ENCODE results near the gene FBXO36. TPM values are rescaled to one million over a fixed set of nuclear protein-coding genes. Genes with fewer than 3 reads are reported as not detected.

The FBXO36 gene
- total RNA-seq, 1 donor from 2014 or later: 3.6 TPM

DNA sequence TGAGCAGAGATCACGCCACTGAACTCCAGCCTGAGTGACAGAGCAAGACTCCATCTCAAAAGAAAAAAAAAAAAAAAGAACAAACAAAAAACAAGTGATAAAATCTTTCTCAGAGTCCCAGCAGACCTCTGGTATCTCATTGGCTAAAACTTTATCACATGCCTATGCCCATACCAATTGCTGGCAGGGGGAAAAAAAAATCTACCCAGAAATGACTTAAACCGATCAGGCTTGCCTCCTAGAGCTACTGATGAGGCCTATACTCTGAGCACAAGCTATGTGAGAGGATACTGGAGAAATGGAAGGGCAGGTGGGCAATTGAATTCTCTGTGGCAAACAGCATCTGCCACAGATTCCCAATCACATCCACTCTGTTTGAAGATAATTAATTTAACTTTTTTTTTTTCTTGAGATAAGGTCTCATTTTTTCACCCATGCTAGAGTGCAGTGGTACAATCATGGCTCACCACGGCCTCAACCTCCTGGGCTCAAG is 49.0 kb downstream of the FBXO36 start:
- Mint-ChIP-seq H3K27me3 (ENCODE audit: unreplicated experiment) (peaks cover 4% of the 10 kb centered on the region), H3K27ac (ENCODE audit: unreplicated experiment) (no peak overlapping the region), H3K9me3 (ENCODE audit: unreplicated experiment) (no peaks in the 10 kb centered on the region), H3K36me3 (ENCODE audit: low read depth, unreplicated experiment) (no peaks in the 10 kb centered on the region), H3K4me3 (ENCODE audit: unreplicated experiment) (no peak overlapping the region), H3K4me1 (ENCODE audit: unreplicated experiment) (peaks cover 3% of the 10 kb centered on the region)
- TF ChIP-seq, protein P1, sequence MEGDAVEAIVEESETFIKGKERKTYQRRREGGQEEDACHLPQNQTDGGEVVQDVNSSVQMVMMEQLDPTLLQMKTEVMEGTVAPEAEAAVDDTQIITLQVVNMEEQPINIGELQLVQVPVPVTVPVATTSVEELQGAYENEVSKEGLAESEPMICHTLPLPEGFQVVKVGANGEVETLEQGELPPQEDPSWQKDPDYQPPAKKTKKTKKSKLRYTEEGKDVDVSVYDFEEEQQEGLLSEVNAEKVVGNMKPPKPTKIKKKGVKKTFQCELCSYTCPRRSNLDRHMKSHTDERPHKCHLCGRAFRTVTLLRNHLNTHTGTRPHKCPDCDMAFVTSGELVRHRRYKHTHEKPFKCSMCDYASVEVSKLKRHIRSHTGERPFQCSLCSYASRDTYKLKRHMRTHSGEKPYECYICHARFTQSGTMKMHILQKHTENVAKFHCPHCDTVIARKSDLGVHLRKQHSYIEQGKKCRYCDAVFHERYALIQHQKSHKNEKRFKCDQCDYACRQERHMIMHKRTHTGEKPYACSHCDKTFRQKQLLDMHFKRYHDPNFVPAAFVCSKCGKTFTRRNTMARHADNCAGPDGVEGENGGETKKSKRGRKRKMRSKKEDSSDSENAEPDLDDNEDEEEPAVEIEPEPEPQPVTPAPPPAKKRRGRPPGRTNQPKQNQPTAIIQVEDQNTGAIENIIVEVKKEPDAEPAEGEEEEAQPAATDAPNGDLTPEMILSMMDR (IDR thresholded peaks at IDR 0.05; ENCODE audit: unreplicated experiment): no peak
- DNase-seq (ENCODE audit: low spot score): no peak

DNA sequence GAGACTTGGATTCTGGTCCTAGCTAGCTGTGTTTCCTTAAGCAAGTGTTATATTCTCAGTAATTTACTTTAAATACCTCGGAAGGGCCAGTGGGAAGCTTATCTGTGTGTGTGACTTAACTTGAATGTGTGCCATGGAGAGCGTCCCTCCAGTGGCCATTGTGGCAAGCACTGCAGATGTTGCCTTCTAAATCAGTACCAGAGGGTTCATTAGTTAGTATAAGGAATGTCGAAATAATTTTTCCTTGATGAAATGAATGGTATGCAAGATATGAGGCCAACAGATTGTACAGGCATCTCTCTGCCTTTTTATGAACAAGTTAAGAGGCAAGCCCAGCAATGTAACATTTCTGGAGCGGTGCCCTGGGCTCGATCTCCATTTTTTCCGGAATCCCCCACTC is 52.0 kb downstream of the FBXO36 start:
- TF ChIP-seq, protein P1 (IDR thresholded peaks at IDR 0.05; ENCODE audit: unreplicated experiment): no peak
- DNase-seq (ENCODE audit: low spot score): no peak
- H3K27ac Mint-ChIP-seq (ENCODE audit: unreplicated experiment): no peak overlapping the region
- no peaks in the 10 kb centered on the region for H3K9me3 Mint-ChIP-seq (ENCODE audit: unreplicated experiment)
- H3K27me3 Mint-ChIP-seq (ENCODE audit: unreplicated experiment): peaks cover 4% of the 10 kb centered on the region
- no peaks in the 10 kb centered on the region for H3K4me1 Mint-ChIP-seq (ENCODE audit: unreplicated experiment)
- no peaks in the 10 kb centered on the region for H3K36me3 Mint-ChIP-seq (ENCODE audit: low read depth, unreplicated experiment)
- H3K4me3 Mint-ChIP-seq (ENCODE audit: unreplicated experiment): no peak overlapping the region

DNA sequence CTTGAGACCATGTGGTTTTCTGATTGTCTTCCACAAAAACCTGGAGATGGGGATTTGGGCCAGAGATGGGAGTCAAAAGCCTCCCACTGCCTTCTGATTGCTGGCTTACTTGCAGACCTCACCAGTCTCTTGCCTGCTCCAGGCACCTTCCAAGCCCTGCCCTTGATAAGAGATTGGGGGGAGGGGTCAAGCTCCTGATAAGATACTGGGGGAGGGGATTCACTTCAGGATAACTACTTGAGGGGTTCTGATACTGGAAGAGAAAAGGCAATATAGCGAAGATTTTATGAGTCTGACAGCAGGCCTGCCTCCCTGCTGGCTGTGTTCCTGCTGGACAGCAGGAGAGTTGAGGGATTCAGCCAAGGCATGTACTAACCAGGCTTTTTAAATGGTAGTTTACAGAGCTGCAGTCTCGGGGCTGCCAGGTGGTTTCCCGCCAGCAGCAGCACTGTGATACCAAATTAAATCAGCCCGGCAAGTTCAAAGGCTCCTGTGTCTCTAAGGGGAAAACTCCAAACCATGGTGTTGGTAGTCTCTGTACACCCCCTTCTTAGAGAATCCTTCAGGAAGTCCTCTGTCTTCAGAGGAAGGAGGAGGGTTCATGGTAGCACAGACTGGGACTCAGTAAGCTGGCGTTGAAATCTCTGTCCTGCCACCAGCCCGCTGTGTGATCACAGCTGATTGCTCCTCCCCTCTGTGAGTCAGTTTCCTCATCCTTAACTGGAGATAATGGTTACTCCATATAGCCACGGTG is 58.3 kb downstream of the FBXO36 start:
- Mint-ChIP-seq H3K4me3 (ENCODE audit: unreplicated experiment) (no peak overlapping the region), H3K27me3 (ENCODE audit: unreplicated experiment) (no peaks in the 10 kb centered on the region), H3K4me1 (ENCODE audit: unreplicated experiment) (peaks cover 5% of the 10 kb centered on the region), H3K9me3 (ENCODE audit: unreplicated experiment) (no peaks in the 10 kb centered on the region), H3K27ac (ENCODE audit: unreplicated experiment) (no peak overlapping the region), H3K36me3 (ENCODE audit: low read depth, unreplicated experiment) (no peaks in the 10 kb centered on the region)
- TF ChIP-seq, protein P1 (IDR thresholded peaks at IDR 0.05; ENCODE audit: unreplicated experiment): no peak
- DNase-seq (ENCODE audit: low spot score): peak; percentile 6

DNA sequence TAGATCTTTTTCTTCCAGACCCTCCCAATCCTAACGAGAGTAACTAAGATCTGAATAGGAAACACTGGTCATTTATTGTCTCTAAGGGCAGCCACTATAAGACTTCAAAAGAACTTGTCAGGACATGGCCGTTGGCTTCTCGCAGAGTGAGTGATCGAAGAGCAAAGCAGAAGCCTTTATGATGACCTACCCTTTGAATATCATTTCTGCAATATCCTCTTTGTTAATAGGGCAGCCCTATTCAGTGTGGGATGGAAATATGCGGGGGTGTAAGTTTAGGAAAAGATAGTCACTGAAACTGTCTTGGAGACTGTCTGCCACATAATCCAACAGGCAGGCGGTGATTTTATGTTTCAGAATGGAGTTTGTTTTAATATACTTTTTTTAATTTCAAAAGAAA is 70.9 kb downstream of the FBXO36 start:
- Mint-ChIP-seq H3K36me3 (ENCODE audit: low read depth, unreplicated experiment) (no peaks in the 10 kb centered on the region), H3K9me3 (ENCODE audit: unreplicated experiment) (no peaks in the 10 kb centered on the region), H3K4me3 (ENCODE audit: unreplicated experiment) (no peak overlapping the region), H3K4me1 (ENCODE audit: unreplicated experiment) (peaks cover 12% of the 10 kb centered on the region), H3K27ac (ENCODE audit: unreplicated experiment) (no peak overlapping the region), H3K27me3 (ENCODE audit: unreplicated experiment) (peaks cover 2% of the 10 kb centered on the region)
- TF ChIP-seq, protein P1 (IDR thresholded peaks at IDR 0.05; ENCODE audit: unreplicated experiment): no peak
- DNase-seq (ENCODE audit: low spot score): no peak

DNA sequence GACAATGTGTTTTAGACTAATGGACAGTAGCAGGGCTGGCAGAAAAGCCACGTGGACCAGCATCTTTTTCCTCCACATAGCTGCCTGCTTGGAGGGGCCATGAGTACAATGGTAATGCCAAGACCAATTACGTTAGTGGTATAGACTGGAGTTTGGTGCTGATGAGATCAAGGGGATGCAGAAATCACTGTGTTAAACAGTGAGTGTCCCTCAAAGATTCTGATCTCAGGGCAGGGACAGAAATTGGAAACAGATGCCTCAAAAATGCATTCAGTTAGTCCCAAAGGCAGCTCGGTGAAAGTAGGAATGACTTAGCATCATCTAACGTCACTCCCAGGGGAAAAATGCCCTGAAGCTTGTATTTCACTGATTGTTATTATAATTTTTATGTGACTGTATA is 74.0 kb downstream of the FBXO36 start:
- TF ChIP-seq, protein P1 (IDR thresholded peaks at IDR 0.05; ENCODE audit: unreplicated experiment): no peak
- H3K4me3 Mint-ChIP-seq (ENCODE audit: unreplicated experiment): no peak overlapping the region
- no peaks in the 10 kb centered on the region for H3K9me3 Mint-ChIP-seq (ENCODE audit: unreplicated experiment)
- H3K36me3 Mint-ChIP-seq (ENCODE audit: low read depth, unreplicated experiment): no peaks in the 10 kb centered on the region
- peaks cover 12% of the 10 kb centered on the region for H3K4me1 Mint-ChIP-seq (ENCODE audit: unreplicated experiment)
- peaks cover 2% of the 10 kb centered on the region for H3K27me3 Mint-ChIP-seq (ENCODE audit: unreplicated experiment)
- DNase-seq (ENCODE audit: low spot score): no peak
- H3K27ac Mint-ChIP-seq (ENCODE audit: unreplicated experiment): no peak overlapping the region
